Amniotic stem cell (primary cell): ENCODE measurements around the gene C16orf78.

Experiments used
- DNase-seq: peaks from one replicate; lab custom pipeline; 2025; lab: John Stamatoyannopoulos, UW

The C16orf78 gene

GRCh38 chr16:49395021-49395420, 21.4 kb downstream of the C16orf78 start:
- DNase-seq = no peak

- DNase-seq = no peak
Observed at GRCh38 chr16:49396206-49396720, 22.7 kb downstream of the C16orf78 start.

- no peak for DNase-seq
Observed at GRCh38 chr16:49398761-49399160, 25.2 kb downstream of the C16orf78 start.

GRCh38 chr16:49399594-49400364, 26.2 kb downstream of the C16orf78 start:
- DNase-seq = no peak

DNA sequence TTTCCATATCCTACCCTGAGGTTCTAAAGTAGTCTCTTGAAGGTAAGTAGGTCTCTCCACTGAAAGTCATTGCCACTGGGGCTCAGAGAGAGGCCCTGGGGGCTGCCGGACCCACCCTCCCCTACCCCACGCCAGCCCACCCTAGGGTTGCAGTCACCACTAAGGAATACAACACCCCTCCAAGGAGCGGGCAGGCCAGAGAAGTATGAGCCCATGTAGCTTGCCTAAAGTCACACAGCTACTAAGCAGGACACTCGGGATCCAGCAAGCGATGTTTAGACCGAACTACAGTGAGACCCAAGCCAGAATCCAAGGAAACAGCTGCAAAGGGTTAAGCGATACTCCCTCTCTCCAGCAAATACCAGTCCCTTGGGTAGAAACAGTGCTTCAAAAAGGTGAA, 27.0 kb downstream of the C16orf78 start:
- DNase-seq = no peak

GRCh38 chr16:49405123-49405522, 31.5 kb downstream of the C16orf78 start:
- DNase-seq = no peak

GRCh38 chr16:49405530-49405929, 31.9 kb downstream of the C16orf78 start:
- DNase-seq = no peak

- peak; percentile 50 for DNase-seq
Observed at GRCh38 chr16:49407873-49408550, 34.4 kb downstream of the C16orf78 start.

DNA sequence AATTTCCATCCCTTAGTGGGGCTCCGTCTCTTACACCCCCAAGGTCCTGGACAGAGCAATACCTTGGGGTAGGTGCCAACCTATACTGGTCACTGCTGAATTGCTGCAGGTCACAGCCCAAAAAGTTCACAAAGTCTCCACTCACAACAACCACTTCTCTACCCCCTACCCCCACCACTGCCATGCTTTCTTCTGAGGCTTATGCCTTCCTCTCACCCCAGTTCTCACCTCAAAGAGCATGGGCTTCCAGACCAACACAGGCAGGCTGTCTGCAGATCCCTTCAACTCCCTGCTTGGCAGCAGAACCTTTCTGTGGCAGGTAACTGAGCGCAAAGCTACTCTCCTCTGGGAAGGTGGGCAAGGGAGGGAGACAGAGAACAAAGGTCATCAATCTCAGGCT, 35.5 kb downstream of the C16orf78 start:
- no peak for DNase-seq

- no peak for DNase-seq
Observed at GRCh38 chr16:49410226-49410625, 36.6 kb downstream of the C16orf78 start.

DNA sequence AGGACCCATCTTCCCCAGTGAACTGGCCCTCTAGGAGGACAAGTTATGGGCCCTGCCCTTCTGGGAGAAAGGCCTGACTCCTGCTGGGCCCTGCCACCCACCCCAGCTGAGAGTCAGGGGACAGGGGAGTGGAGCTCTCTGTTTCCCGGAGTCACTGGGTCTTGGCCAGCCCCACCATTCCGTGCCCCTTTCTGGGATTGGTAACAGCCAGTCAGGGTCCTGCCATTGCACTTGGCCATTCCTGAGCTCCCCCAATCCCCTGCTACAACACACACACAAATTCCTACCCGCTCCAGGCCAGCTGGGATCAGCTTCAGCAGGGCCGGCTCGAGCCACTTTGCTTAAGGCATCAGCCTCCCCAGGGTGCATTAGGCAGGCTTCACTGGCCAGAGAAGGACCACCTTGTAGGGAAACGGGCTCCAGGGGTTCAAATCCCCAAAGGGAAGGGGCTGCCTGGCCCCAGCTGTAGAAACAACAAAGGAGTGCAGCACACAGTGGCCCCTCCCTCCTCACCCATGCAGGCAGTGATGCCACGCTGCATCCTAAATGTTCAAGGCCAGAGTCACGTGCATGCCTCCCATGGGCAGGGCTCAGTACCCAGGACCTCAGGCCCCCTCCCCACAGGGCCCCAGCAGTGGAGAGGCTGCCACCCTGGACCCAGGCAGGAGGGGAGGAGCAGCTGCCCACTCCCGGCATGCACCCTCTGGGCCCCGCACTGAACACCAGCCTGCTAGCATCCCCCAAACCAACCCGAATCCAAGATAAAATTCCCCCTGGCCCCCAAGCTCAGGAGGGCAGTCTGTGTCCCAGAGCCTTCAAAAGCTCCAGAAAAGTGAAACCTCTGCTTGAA, 37.7 kb downstream of the C16orf78 start:
- no peak for DNase-seq

DNA sequence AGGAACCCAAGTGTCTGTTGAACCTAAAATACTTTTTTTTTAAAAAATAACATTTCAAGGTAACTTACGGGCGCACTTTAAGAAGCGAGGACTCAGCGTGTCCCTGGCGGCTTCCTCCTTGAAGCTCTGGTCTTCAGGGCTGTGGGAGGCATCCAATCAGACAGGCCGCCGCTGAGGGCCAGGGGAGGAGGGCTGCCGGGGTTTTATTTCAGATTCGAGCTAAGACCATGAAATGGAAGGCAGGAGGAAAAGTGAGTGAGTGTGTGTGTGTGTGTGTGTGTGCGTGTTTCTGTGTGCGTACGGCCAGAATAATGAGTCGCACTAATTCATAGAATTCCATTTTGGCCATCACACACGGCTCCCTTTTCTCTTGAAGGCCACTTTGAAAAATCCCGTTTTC, 41.1 kb downstream of the C16orf78 start:
- no peak for DNase-seq

DNA sequence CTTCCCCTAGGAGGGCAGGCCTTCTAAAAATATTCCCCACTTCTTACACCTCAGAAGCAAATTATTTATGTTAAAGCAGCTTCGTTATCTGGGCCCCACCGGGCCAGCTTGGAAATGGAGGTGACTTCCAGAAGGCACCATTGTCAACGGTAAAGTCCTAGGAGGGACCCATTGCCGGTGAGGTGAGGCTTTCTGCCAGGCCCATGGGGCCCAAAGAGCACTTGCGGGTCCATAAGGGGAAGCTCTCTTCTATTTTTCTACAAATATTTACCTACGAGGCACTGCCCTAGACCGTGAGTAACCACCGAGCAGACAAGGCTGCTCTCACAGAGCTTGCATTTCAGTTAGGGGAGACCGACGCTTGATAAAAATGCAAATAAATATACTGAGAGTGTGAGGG, 41.5 kb downstream of the C16orf78 start:
- DNase-seq = no peak

DNA sequence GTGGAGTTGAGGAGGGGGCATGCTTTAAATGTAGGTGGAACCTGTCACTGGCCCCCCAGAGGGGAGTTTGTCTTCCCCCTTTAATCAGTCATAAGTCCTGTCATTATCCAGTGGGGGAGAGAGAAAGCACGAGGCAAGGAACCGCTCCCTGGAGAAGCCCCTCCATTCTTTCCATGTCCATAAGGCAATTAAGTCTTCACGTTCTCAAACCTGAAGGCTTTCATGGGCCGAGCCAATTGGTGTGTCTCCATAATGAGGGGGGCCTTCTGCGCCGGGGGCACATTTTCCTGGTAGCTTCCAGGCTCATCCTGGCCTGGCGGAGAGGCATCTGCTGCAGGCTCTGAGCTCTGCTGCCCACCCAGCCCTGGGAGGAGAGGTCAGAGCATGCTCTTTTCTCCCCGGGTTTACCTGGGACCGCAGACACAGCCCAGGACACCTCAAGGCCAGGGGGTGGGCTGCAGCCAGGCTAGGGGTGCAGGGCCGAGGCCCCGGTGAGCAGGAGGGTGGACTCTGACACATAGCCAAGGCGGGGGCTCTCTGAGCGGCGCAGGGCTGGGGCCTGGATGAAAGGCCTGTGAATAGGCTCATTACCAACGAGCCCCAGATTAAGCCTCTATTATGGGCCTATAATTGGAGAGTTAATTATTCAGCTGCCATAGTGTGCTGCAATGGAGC, 42.5 kb downstream of the C16orf78 start:
- no peak for DNase-seq

DNA sequence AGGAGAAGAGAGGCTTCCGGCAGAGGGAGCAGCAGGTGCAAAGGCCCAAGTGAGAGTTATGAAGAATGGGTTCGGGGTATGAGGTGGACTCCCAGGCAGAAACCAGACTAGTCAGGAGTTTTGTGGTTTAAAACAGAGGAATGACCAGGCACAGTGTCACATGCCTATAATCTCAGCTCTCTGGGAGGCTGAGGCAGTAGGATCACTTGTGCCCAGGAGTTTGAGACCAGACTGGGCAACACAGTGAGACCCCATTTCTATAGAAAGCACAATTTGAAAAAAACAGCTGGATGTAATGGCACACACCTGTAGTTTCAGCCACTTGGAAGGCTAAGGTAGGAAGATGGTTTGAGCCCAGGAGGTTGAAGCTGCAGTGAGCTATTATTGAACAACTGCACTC, 43.8 kb downstream of the C16orf78 start:
- no peak for DNase-seq

- DNase-seq = no peak
Observed at GRCh38 chr16:49419006-49419405, 45.4 kb downstream of the C16orf78 start.

GRCh38 chr16:49419862-49420261, 46.3 kb downstream of the C16orf78 start:
- no peak for DNase-seq

GRCh38 chr16:49422896-49423295, 49.3 kb downstream of the C16orf78 start:
- no peak for DNase-seq

DNA sequence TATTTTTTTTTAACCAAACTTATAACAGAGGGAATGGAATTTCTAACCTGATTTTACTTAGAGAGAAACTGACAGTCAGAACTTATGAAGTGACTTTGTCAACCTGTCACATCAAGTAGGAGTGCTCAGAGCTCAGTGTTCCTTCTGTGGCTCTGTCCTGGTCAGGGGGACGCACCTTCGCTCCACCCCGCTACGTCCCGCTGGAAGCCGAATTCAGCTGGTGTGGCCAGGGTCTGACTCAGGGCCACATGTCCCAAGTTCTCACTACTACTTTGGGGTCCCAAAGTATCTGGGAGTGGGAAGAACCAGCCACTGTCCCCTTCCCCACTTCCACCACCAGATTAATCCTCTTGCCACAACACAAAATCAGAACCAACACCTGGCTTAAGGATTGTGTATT, 51.4 kb downstream of the C16orf78 start:
- DNase-seq = no peak

GRCh38 chr16:49427771-49428170, 54.2 kb downstream of the C16orf78 start:
- DNase-seq = no peak

DNA sequence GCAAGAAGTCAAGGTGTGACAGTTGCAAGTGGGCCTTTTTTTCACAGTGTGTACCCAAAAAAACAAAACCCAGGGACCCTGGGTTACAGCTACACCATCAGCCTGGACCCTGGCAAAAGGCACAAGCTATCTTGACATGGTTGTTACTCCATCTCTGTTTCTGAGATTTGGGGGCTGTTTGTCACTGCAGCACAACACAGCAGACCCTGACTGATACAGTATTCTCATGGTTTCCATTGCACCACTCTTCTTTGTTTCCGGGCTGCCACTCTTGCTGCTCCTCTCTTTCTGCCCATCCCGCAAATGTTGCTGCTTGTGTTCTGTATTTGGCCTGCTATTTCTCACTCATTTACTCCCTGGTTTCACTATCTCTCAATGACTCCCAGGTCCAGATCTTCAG, 55.2 kb downstream of the C16orf78 start:
- no peak for DNase-seq

DNA sequence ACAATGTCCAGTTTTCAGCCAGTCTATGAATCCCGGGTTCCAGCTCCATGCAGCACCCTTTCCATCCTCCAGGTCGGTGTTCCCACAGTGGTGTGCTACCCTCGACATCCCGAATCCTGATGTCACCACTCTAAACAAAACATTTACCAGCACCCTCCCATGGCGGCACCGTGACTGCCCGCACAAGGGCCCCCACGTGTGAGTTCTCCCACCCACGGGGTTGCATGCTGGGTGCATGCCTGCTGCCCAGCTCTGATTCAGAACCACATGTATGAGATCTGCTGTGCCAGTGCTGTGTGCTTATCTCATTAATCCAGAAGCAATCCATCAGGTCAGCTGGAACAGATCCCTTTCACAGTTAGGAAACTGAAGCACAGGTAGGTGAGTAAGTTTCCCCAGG, 57.4 kb downstream of the C16orf78 start:
- no peak for DNase-seq
